Smooth muscle cell of bladder (primary cell): ENCODE measurements around the gene PMS1. TPM values are rescaled to one million over a fixed set of nuclear protein-coding genes. Genes with fewer than 3 reads are reported as not detected.

ENCODE experiments used
- total RNA-seq: library from RNA; depleted of rRNA; stranded (reverse); fragments of >200 nt; gene quantifications from 2 replicates; pipeline ENCODE4 v1.2.3, GENCODE V29; 2014

PMS1 gene
- total RNA-seq, result 17.5 and 24.3 TPM in 2 replicates

DNA sequence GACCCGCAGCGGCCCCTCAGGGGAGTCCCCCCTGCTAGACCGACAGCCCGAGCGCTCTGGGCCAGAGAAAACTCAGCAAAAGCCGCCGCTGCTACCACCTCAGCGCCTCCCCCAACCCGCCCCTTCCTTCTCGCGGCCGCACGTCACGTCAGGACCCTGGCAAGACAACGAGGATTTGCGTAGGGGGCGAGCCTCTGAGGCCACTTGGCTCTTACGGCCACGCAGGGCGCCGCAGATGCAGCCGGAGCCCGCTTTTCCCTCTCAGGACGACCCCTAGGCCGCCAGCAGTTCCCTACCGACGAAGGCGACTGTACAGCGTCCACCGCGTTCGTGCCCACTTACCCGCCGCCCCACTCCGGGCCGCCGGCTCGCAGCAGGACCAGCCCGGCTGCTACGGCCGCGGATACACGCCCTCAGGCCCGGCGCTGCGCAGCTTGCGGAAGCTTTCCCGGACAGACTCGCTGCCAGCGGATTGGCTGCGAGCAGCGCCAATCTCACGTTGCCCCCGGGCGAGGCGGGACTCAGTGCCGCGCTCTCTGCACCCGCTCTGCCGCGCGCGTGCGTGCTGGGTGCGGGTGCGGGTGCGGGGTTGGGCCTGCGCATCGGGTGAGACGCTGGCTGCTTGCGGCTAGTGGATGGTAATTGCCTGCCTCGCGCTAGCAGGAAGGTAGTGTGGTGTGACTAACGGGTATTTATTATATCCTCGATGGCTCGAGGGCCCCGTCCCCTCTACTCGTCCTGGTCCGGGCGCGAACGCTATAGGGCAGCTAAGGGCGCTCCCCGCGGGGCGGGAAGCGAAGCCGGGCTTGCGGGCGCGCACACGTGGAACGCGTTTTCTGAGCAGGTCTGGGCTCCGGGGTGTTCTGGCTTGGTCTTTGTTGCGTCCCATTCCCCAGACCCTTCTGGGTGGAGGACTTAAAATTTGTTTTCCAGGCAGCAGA, at the start of gene PMS1, which contains the start of gene ORMDL1:
Gene PMS1, plus strand, starts transcription at position 524 of the 941 bp plus-strand sequence. CDS start 7,360 bp downstream, outside the sequence.
Gene ORMDL1, minus strand, starts transcription at position 413 of the 941 bp plus-strand sequence. CDS start 1,744 bp downstream, outside the sequence.

GRCh38 chr2:189762551-189763298, 21.5 kb upstream of the PMS1 start, which contains the start of gene OSGEPL1:
Gene OSGEPL1 (minus strand): TSS chr2:189762792. CDS start chr2:189761640, 1,152 bp downstream.

Other genes starting within 250 kb of the PMS1 start
- 28.0 and 103 TPM in 2 replicates for gene SLC40A1, start 203.7 kb upstream of the PMS1 start, total RNA-seq
- gene ASNSD1, start 123.0 kb upstream of the PMS1 start, total RNA-seq, result 53.3 and 71.1 TPM in 2 replicates
- gene ANKAR, start 109.8 kb upstream of the PMS1 start, total RNA-seq, result 6.5 and 6.8 TPM in 2 replicates
- 4.8 and 5.0 TPM in 2 replicates for gene OSGEPL1, start 21.7 kb upstream of the PMS1 start, total RNA-seq
- gene ORMDL1, start 111 bp upstream of the PMS1 start, total RNA-seq, result 44.7 and 47.9 TPM in 2 replicates